Keratinocyte (primary cell): Measurements from ENCODE around the gene USP37. TPM values are rescaled to one million over a fixed set of nuclear protein-coding genes. Genes with fewer than 3 reads are reported as not detected.

Experiments used
- DNase-seq: peaks from one replicate; pipeline ENCODE4 v3.0.0-alpha.2; 2011; ENCODE audit warnings: low read depth, missing footprints, low spot score
- FAIRE-seq: peaks from 2 replicates; lab custom pipeline; 2011; peaks lifted over from hg19 to GRCh38; lab: Jason Lieb, UNC
- H2AFZ ChIP-seq: 2 replicates; pipeline ENCODE4 v1.6.0; 2012; ENCODE audit warnings: low read length, control low read depth, inconsistent platforms; ENCODE audit not compliant: control insufficient read depth
- H3K27ac ChIP-seq: 2 replicates; pipeline ENCODE4 v1.5.1; 2011; ENCODE audit warnings: low read length; ENCODE audit not compliant: control insufficient read depth, insufficient read depth
- H3K27me3 ChIP-seq: 3 replicates; pipeline ENCODE4 v1.6.0; 2011; ENCODE audit warnings: low read length; ENCODE audit not compliant: control insufficient read depth, insufficient read depth; ENCODE audit errors: extremely low read depth
- H3K36me3 ChIP-seq, 2 experiments: 2 replicates in 1 of 2; 3 replicates in 1 of 2; pipeline ENCODE4 v1.5.1; 2011; ENCODE audit warnings: low read length in 2 of 2, mild to moderate bottlenecking in 1 of 2; ENCODE audit not compliant: control insufficient read depth in 2 of 2, insufficient read depth in 2 of 2; ENCODE audit errors: extremely low read depth in 1 of 2
- H3K4me1 ChIP-seq: 3 replicates; pipeline ENCODE4 v1.5.1; 2011; ENCODE audit warnings: low read length; ENCODE audit not compliant: control insufficient read depth, insufficient read depth; ENCODE audit errors: extremely low read depth
- H3K4me2 ChIP-seq: 3 replicates; pipeline ENCODE4 v1.6.0; 2011; ENCODE audit warnings: low read depth, low read length; ENCODE audit not compliant: control insufficient read depth, insufficient read depth; ENCODE audit errors: extremely low read depth
- H3K4me3 ChIP-seq, 3 experiments: fragments of 200-600 bp in 1 of 3; sonication (generic) in 1 of 3; 2 replicates in 2 of 3; 3 replicates in 1 of 3; pipeline ENCODE4 v1.5.1; 2011 to 2016; ENCODE audit warnings: low read length in 3 of 3, mild to moderate bottlenecking in 3 of 3, control low read depth in 2 of 3, inconsistent platforms in 1 of 3, low read depth in 1 of 3, mixed read lengths in 1 of 3, mixed run types in 1 of 3, moderate library complexity in 1 of 3; ENCODE audit not compliant: control insufficient read depth in 2 of 3, insufficient read depth in 2 of 3; ENCODE audit errors: extremely low read depth in 1 of 3
- H3K79me2 ChIP-seq: 2 replicates; pipeline ENCODE4 v1.6.0; 2012; ENCODE audit warnings: low read length; ENCODE audit not compliant: control insufficient read depth, insufficient read depth
- H3K9ac ChIP-seq: 3 replicates; pipeline ENCODE4 v1.6.0; 2011; ENCODE audit warnings: low read length; ENCODE audit not compliant: control insufficient read depth, insufficient read depth; ENCODE audit errors: extremely low read depth
- H3K9me1 ChIP-seq: 3 replicates; pipeline ENCODE4 v1.6.0; 2011; ENCODE audit warnings: low read length; ENCODE audit not compliant: control insufficient read depth, insufficient read depth; ENCODE audit errors: extremely low read depth
- H3K9me3 ChIP-seq: 2 replicates; pipeline ENCODE4 v1.5.1; 2012; ENCODE audit warnings: low read depth, low read length; ENCODE audit not compliant: control insufficient read depth
- H4K20me1 ChIP-seq: 3 replicates; pipeline ENCODE4 v1.6.0; 2011; ENCODE audit warnings: low read length; ENCODE audit not compliant: control insufficient read depth, insufficient read depth; ENCODE audit errors: extremely low read depth
- CTCF ChIP-seq, 3 experiments: IDR thresholded peaks in 1 of 3; conservative IDR thresholded peaks in 1 of 3; optimal IDR thresholded peaks in 1 of 3; 2 replicates in 2 of 3; 3 replicates in 1 of 3; pipeline versions ENCODE3 to v1.5.1; 2011; ENCODE audit warnings: low read length in 3 of 3, mild to moderate bottlenecking in 3 of 3, moderate library complexity in 2 of 3, control low read depth in 1 of 3, inconsistent platforms in 1 of 3; ENCODE audit not compliant: insufficient read depth in 2 of 3; ENCODE audit errors: extremely low read depth in 1 of 3
- EZH2 ChIP-seq: IDR thresholded peaks from one replicate; pipeline ENCODE4 v1.6.1; 2012; ENCODE audit warnings: inconsistent platforms, mild to moderate bottlenecking, low read length, moderate library complexity
- dilution Hi-C: fragments of 300-500 bp; cut with MboI; formaldehyde crosslinking; loops from one replicate; pipeline ENCODE4 v1.7.0; 2020; ENCODE audit warnings: low sequenced_read_pairs; ENCODE audit not compliant: extremely low pct_ligation_motif_present
- polyA plus RNA-seq, 5 experiments: library from polyadenylated mRNA; depleted of rRNA in 3 of 5; stranded (reverse) in 3 of 5; stranded (forward) in 1 of 5; unstranded in 1 of 5; fragments of >200 nt; gene quantifications; 1 replicate in 1 of 5; 2 replicates in 3 of 5; 3 replicates in 1 of 5; pipeline versions ENCODE4 v1.2.1 to v1.2.3, GENCODE V29; 2011 to 2012; ENCODE audit warnings: missing spikeins in 2 of 5, low read depth in 1 of 5, low replicate concordance in 1 of 5

The USP37 gene
- polyA plus RNA-seq, 1 donor (not counting 4 experiments of a cell fraction or from before 2014, with no cell fraction given), result 4.2 TPM

GRCh38 chr2:218540015-218540414 is 28.1 kb downstream of the USP37 start:
- FAIRE-seq, result no peak
- TF ChIP-seq CTCF (optimal IDR thresholded peaks at IDR 0.05 in 1 of 3, IDR thresholded peaks at IDR 0.05 in 1 of 3, conservative IDR thresholded peaks at IDR 0.05 in 1 of 3; ENCODE audit: extremely low read depth in 1 of 3, insufficient read depth in 2 of 3, low read length in 3 of 3) (no peak), EZH2 (no peak)
- no peaks in the 10 kb centered on the region for H3K27me3 ChIP-seq
- no peaks in the 10 kb centered on the region for H4K20me1 ChIP-seq
- H3K9me1 ChIP-seq, result no peaks in the 10 kb centered on the region
- no peak overlapping the region for H3K4me3 ChIP-seq
- DNase-seq, result no peak
- H3K79me2 ChIP-seq, result no peaks in the 10 kb centered on the region
- H3K4me2 ChIP-seq, result no peak overlapping the region
- no peaks in the 10 kb centered on the region for H3K9me3 ChIP-seq
- H3K9ac ChIP-seq, result no peak overlapping the region
- no peak overlapping the region for H2AFZ ChIP-seq
- dilution Hi-C loops, result no loop called here
- peaks cover 8 to 20% of the 10 kb centered on the region in 2 experiments for H3K36me3 ChIP-seq
- H3K4me1 ChIP-seq, result no peaks in the 10 kb centered on the region
- no peak overlapping the region for H3K27ac ChIP-seq

- Histone ChIP-seq H3K27me3 (no peaks in the 10 kb centered on the region), H3K27ac (no peak overlapping the region), H3K4me3 (no peak overlapping the region), H3K9ac (no peak overlapping the region), H3K9me1 (no peaks in the 10 kb centered on the region), H3K79me2 (no peaks in the 10 kb centered on the region), H3K4me2 (no peak overlapping the region), H3K36me3 (peaks cover 7 to 10% of the 10 kb centered on the region in 2 experiments), H4K20me1 (no peaks in the 10 kb centered on the region), H3K4me1 (no peaks in the 10 kb centered on the region), H3K9me3 (no peaks in the 10 kb centered on the region), H2AFZ (no peak overlapping the region)
- DNase-seq (no peak), FAIRE-seq (no peak)
- dilution Hi-C loops, result no loop called here
- TF ChIP-seq CTCF (optimal IDR thresholded peaks at IDR 0.05 in 1 of 3, IDR thresholded peaks at IDR 0.05 in 1 of 3, conservative IDR thresholded peaks at IDR 0.05 in 1 of 3; ENCODE audit: extremely low read depth in 1 of 3, insufficient read depth in 2 of 3, low read length in 3 of 3) (no peak), EZH2 (no peak)
Measured at GRCh38 chr2:218536804-218537494, 31.2 kb downstream of the USP37 start.
